ENCODE data around the gene KIAA0586.
"Not testable (repeated sequence)": the region's sequence is repeated elsewhere in the genome, so short reads cannot be mapped to it uniquely, and the experiment has no call there.

Gene KIAA0586

GRCh38 chr14:58463147-58463546 lies 35.6 kb downstream of the KIAA0586 start:
- DNase-seq (ENCODE audit: low spot score) (no peak), FAIRE-seq (no peak)

- FAIRE-seq (no peak), DNase-seq (ENCODE audit: low spot score) (no peak)
Observed at GRCh38 chr14:58464652-58465051, 37.1 kb downstream of the KIAA0586 start.

GRCh38 chr14:58465421-58465820 lies 37.9 kb downstream of the KIAA0586 start:
- DNase-seq (ENCODE audit: low spot score) = peak; percentile 10

GRCh38 chr14:58466459-58466858 lies 38.9 kb downstream of the KIAA0586 start:
- DNase-seq (ENCODE audit: low spot score) (no peak), FAIRE-seq (no peak)

More at GRCh38 chr14:58465421-58465820, 37.9 kb downstream of the KIAA0586 start:
- FAIRE-seq = no peak

GRCh38 chr14:58467575-58467974 lies 40.1 kb downstream of the KIAA0586 start:
- DNase-seq (ENCODE audit: low spot score) (no peak), FAIRE-seq (no peak)

GRCh38 chr14:58469309-58469708 lies 41.8 kb downstream of the KIAA0586 start:
- FAIRE-seq = peak; percentile 20
- DNase-seq (ENCODE audit: low spot score) = no peak

GRCh38 chr14:58476320-58476719 lies 48.8 kb downstream of the KIAA0586 start:
- DNase-seq (ENCODE audit: low spot score) = no peak
- FAIRE-seq = no peak

- FAIRE-seq (no peak), DNase-seq (ENCODE audit: low spot score) (no peak)
Observed at GRCh38 chr14:58477653-58478052, 50.1 kb downstream of the KIAA0586 start.

- not testable (repeated sequence) for DNase-seq (ENCODE audit: low spot score)
- FAIRE-seq = peak; percentile 27
Observed at GRCh38 chr14:58478329-58478728, 50.8 kb downstream of the KIAA0586 start.

GRCh38 chr14:58479975-58480374 lies 52.5 kb downstream of the KIAA0586 start:
- no peak for FAIRE-seq
- no peak for DNase-seq (ENCODE audit: low spot score)

- no peak for DNase-seq (ENCODE audit: low spot score)
- FAIRE-seq = no peak
Observed at GRCh38 chr14:58484176-58484575, 56.7 kb downstream of the KIAA0586 start.

GRCh38 chr14:58488550-58488949 lies 61.0 kb downstream of the KIAA0586 start:
- no peak for FAIRE-seq
- peak; percentile 68 for DNase-seq (ENCODE audit: low spot score)

GRCh38 chr14:58491593-58491992 lies 64.1 kb downstream of the KIAA0586 start:
- FAIRE-seq (no peak), DNase-seq (ENCODE audit: low spot score) (no peak)

- DNase-seq (ENCODE audit: low spot score) (no peak), FAIRE-seq (no peak)
Observed at GRCh38 chr14:58492044-58492443, 64.5 kb downstream of the KIAA0586 start.

GRCh38 chr14:58501214-58501816 lies 73.8 kb downstream of the KIAA0586 start:
- FAIRE-seq (peak; percentile 74), DNase-seq (ENCODE audit: low spot score) (peak; percentile 49)

GRCh38 chr14:58513272-58513671 lies 85.8 kb downstream of the KIAA0586 start:
- no peak for FAIRE-seq

GRCh38 chr14:58517592-58517991 lies 90.1 kb downstream of the KIAA0586 start:
- DNase-seq (ENCODE audit: low spot score) (no peak), FAIRE-seq (peak; percentile 32)

More at GRCh38 chr14:58513272-58513671, 85.8 kb downstream of the KIAA0586 start:
- DNase-seq (ENCODE audit: low spot score) = no peak

- DNase-seq (ENCODE audit: low spot score); FAIRE-seq: not testable (repeated sequence)
Observed at GRCh38 chr14:58525691-58526090, 98.2 kb downstream of the KIAA0586 start.

- DNase-seq (ENCODE audit: low spot score) = no peak
- FAIRE-seq = no peak
Observed at GRCh38 chr14:58533446-58533845, 105.9 kb downstream of the KIAA0586 start.

- DNase-seq (ENCODE audit: low spot score) (no peak), FAIRE-seq (no peak)
Observed at GRCh38 chr14:58535044-58535443, 107.5 kb downstream of the KIAA0586 start.

- FAIRE-seq = peak; percentile 30
Observed at GRCh38 chr14:58537004-58537403, 109.5 kb downstream of the KIAA0586 start.

GRCh38 chr14:58540749-58541632 lies 113.5 kb downstream of the KIAA0586 start:
- DNase-seq (ENCODE audit: low spot score) (no peak), FAIRE-seq (peak; percentile 27)

More at GRCh38 chr14:58537004-58537403, 109.5 kb downstream of the KIAA0586 start:
- DNase-seq (ENCODE audit: low spot score) = no peak
